ENCODE data around the gene KIF5C.

The KIF5C gene

GRCh38 chr2:148887350-148888002 lies 12.4 kb downstream of the KIF5C start:
- DNase-seq (ENCODE audit: low read depth in 3 of 3): no peak

GRCh38 chr2:148888003-148888501 lies 13.0 kb downstream of the KIF5C start:
- DNase-seq (ENCODE audit: low read depth in 3 of 3): no peak

GRCh38 chr2:148888986-148889385 lies 14.0 kb downstream of the KIF5C start:
- no peak for DNase-seq (ENCODE audit: low read depth in 3 of 3)

GRCh38 chr2:148893906-148894305 lies 18.9 kb downstream of the KIF5C start:
- DNase-seq (ENCODE audit: low read depth in 3 of 3): no peak

GRCh38 chr2:148896136-148896535 lies 21.1 kb downstream of the KIF5C start:
- DNase-seq (ENCODE audit: low read depth in 3 of 3): no peak

GRCh38 chr2:148899638-148900318 lies 24.8 kb downstream of the KIF5C start:
- no peak for DNase-seq (ENCODE audit: low read depth in 3 of 3)

GRCh38 chr2:148900350-148900837 lies 25.4 kb downstream of the KIF5C start:
- DNase-seq (ENCODE audit: low read depth in 3 of 3): no peak

- no peak for DNase-seq (ENCODE audit: low read depth in 3 of 3)
Observed at GRCh38 chr2:148901142-148901541, 26.1 kb downstream of the KIF5C start.

GRCh38 chr2:148902798-148903197 lies 27.8 kb downstream of the KIF5C start:
- DNase-seq (ENCODE audit: low read depth in 3 of 3): no peak

- DNase-seq (ENCODE audit: low read depth in 3 of 3): no peak
Observed at GRCh38 chr2:148903294-148903693, 28.3 kb downstream of the KIF5C start.

- DNase-seq (ENCODE audit: low read depth in 3 of 3): no peak
Observed at GRCh38 chr2:148903979-148904378, 29.0 kb downstream of the KIF5C start.

- DNase-seq (ENCODE audit: low read depth in 3 of 3): no peak
Observed at GRCh38 chr2:148906124-148906523, 31.1 kb downstream of the KIF5C start.

GRCh38 chr2:148907085-148907785 lies 32.2 kb downstream of the KIF5C start:
- no peak for DNase-seq (ENCODE audit: low read depth in 3 of 3)

GRCh38 chr2:148909114-148909513 lies 34.1 kb downstream of the KIF5C start:
- no peak for DNase-seq (ENCODE audit: low read depth in 3 of 3)

GRCh38 chr2:148913061-148913460 lies 38.0 kb downstream of the KIF5C start:
- no peak for DNase-seq (ENCODE audit: low read depth in 3 of 3)

- DNase-seq (ENCODE audit: low read depth in 3 of 3): no peak
Observed at GRCh38 chr2:148913492-148913891, 38.5 kb downstream of the KIF5C start.

- DNase-seq (ENCODE audit: low read depth in 3 of 3): no peak
Observed at GRCh38 chr2:148914463-148914862, 39.4 kb downstream of the KIF5C start.

GRCh38 chr2:148917431-148917830 lies 42.4 kb downstream of the KIF5C start:
- DNase-seq (ENCODE audit: low read depth in 3 of 3): peak in 1 of 3 donors; percentile 11

GRCh38 chr2:148918554-148918953 lies 43.5 kb downstream of the KIF5C start:
- no peak for DNase-seq (ENCODE audit: low read depth in 3 of 3)

- no peak for DNase-seq (ENCODE audit: low read depth in 3 of 3)
Observed at GRCh38 chr2:148920559-148920958, 45.5 kb downstream of the KIF5C start.

- DNase-seq (ENCODE audit: low read depth in 3 of 3): no peak
Observed at GRCh38 chr2:148922062-148922461, 47.0 kb downstream of the KIF5C start.

- no peak for DNase-seq (ENCODE audit: low read depth in 3 of 3)
Observed at GRCh38 chr2:148922776-148923475, 47.9 kb downstream of the KIF5C start.
